HCT116 (cell line): ENCODE measurements around the gene CD59.
"Not testable (repeated sequence)": the region's sequence is repeated elsewhere in the genome, so short reads cannot be mapped to it uniquely, and the experiment has no call there.

Experiments used
- CEBPB ChIP-seq: IDR thresholded peaks from 2 replicates; pipeline ENCODE4 v1.6.1; 2012; ENCODE audit warnings: low read depth
- CTCF ChIP-seq, 3 experiments: fragments of 200-600 bp in 1 of 3; sonication (generic) in 1 of 3; IDR thresholded peaks in 2 of 3; conservative IDR thresholded peaks in 1 of 3; 2 replicates each; pipeline ENCODE4 v1.5.1; 2012 to 2017; ENCODE audit warnings: low read depth in 2 of 3, low read length in 2 of 3, antibody characterized with exemption in 1 of 3, borderline replicate concordance in 1 of 3, control low read depth in 1 of 3, mild to moderate bottlenecking in 1 of 3, mixed read lengths in 1 of 3, mixed run types in 1 of 3, moderate library complexity in 1 of 3; ENCODE audit not compliant: insufficient read depth in 1 of 3
- JUND ChIP-seq: IDR thresholded peaks from 2 replicates; pipeline ENCODE4 v1.6.1; 2012
- MAX ChIP-seq: IDR thresholded peaks from 2 replicates; pipeline ENCODE4 v1.6.1; 2012
- POLR2A ChIP-seq: IDR thresholded peaks from 2 replicates; pipeline ENCODE4 v1.7.0; 2011; ENCODE audit warnings: borderline replicate concordance; ENCODE audit not compliant: insufficient read depth, insufficient read length; ENCODE audit errors: extremely low read depth
- RAD21 ChIP-seq: IDR thresholded peaks from 2 replicates; pipeline ENCODE4 v1.6.1; 2012; ENCODE audit warnings: low read depth, mild to moderate bottlenecking
- YY1 ChIP-seq: IDR thresholded peaks from 2 replicates; pipeline ENCODE4 v1.6.1; 2011; ENCODE audit warnings: low read length, low read depth, moderate library complexity, mild to moderate bottlenecking; ENCODE audit not compliant: insufficient replicate concordance; ENCODE audit errors: extremely low read depth
- ZNF274 ChIP-seq: fragments of 200-500 bp; sonication (Bioruptor generic); IDR thresholded peaks from 2 replicates; pipeline ENCODE4 v1.6.1; 2014; ENCODE audit warnings: mild to moderate bottlenecking, low read depth, low read length, inconsistent platforms
- TF ChIP-seq, protein P1 (sequence below): IDR thresholded peaks from 2 replicates; pipeline ENCODE4 v1.6.1; 2012; ENCODE audit warnings: low read depth

DNA sequence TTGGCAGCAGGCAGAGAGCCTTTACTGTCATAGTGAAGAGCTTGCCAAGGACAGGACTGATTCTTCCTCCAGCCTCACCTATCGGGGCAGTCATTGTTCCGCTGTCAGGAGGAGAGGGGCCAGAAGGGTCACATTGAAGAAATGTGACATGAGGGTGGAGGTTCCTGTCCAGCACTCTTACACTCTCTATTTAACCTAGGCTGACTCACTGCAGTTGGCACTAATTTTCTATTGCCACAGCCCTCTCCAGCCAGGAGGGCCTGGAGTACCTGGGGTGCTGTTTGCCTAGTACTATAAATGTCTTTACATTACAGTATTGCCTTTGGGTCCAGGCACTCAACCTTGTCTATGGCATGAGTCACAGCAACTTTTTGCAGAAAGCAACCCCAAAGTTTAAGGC lies 28.4 kb downstream of the CD59 start:
- TF ChIP-seq, protein P1, sequence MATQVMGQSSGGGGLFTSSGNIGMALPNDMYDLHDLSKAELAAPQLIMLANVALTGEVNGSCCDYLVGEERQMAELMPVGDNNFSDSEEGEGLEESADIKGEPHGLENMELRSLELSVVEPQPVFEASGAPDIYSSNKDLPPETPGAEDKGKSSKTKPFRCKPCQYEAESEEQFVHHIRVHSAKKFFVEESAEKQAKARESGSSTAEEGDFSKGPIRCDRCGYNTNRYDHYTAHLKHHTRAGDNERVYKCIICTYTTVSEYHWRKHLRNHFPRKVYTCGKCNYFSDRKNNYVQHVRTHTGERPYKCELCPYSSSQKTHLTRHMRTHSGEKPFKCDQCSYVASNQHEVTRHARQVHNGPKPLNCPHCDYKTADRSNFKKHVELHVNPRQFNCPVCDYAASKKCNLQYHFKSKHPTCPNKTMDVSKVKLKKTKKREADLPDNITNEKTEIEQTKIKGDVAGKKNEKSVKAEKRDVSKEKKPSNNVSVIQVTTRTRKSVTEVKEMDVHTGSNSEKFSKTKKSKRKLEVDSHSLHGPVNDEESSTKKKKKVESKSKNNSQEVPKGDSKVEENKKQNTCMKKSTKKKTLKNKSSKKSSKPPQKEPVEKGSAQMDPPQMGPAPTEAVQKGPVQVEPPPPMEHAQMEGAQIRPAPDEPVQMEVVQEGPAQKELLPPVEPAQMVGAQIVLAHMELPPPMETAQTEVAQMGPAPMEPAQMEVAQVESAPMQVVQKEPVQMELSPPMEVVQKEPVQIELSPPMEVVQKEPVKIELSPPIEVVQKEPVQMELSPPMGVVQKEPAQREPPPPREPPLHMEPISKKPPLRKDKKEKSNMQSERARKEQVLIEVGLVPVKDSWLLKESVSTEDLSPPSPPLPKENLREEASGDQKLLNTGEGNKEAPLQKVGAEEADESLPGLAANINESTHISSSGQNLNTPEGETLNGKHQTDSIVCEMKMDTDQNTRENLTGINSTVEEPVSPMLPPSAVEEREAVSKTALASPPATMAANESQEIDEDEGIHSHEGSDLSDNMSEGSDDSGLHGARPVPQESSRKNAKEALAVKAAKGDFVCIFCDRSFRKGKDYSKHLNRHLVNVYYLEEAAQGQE, result not testable (repeated sequence)
- TF ChIP-seq CTCF (IDR thresholded peaks at IDR 0.05 in 2 of 3, conservative IDR thresholded peaks at IDR 0.05 in 1 of 3; ENCODE audit: borderline replicate concordance in 1 of 3, insufficient read depth in 1 of 3, low read depth in 2 of 3, low read length in 2 of 3); JUND; RAD21; YY1; MAX; CEBPB; POLR2A; ZNF274: not testable (repeated sequence)
